ENCODE measurements around the gene ALG10. TPM values are rescaled to one million over a fixed set of nuclear protein-coding genes. Genes with fewer than 3 reads are reported as not detected.
"Not testable (repeated sequence)": the region's sequence is repeated elsewhere in the genome, so short reads cannot be mapped to it uniquely, and the experiment has no call there.

Gene ALG10, protein sequence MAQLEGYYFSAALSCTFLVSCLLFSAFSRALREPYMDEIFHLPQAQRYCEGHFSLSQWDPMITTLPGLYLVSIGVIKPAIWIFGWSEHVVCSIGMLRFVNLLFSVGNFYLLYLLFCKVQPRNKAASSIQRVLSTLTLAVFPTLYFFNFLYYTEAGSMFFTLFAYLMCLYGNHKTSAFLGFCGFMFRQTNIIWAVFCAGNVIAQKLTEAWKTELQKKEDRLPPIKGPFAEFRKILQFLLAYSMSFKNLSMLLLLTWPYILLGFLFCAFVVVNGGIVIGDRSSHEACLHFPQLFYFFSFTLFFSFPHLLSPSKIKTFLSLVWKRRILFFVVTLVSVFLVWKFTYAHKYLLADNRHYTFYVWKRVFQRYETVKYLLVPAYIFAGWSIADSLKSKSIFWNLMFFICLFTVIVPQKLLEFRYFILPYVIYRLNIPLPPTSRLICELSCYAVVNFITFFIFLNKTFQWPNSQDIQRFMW
- total RNA-seq (10 to 100 TPM; 17.7 TPM), polyA plus RNA-seq (ENCODE audit: insufficient read depth, low read depth, low replicate concordance) (9.4 TPM)
- long read RNA-seq, donor 1, partial matches to known transcripts = 0 of 3 reads
- long read RNA-seq, donor 1, other reads (novel, unspliced or antisense) = 0 of 3 reads
- long read RNA-seq, donor 2 = 0 reads

DNA sequence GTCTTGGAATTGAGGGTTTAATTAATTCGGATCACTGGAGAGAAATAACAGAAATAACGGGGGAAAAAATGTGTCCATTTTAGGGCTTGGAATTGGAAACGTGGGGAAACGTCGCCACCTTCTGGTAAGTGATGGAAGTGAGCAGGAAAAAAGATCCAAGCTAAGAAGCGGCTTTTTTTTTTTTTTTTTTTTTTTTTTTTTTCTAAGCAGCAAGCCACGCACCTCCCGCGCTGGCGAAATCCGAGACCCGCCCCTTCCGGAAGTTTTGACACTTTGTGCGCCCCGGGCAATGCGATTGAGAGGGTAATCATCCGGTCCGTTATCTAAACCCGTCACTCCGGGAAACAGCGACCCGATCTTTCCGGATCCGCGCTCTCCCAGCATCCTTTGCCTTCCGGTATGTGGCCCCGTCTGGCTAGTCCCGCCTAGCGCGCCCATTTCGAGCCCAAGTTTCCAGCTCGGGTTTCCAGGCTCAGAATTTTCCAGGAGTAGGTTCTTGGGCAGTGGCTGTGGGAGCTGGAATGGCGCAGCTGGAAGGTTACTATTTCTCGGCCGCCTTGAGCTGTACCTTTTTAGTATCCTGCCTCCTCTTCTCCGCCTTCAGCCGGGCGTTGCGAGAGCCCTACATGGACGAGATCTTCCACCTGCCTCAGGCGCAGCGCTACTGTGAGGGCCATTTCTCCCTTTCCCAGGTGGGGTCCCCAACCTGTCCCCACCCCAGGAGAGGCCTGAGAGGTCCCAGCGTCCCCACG is at the start of gene ALG10:
Gene ALG10 (plus strand): TSS at position 418 of the 752 bp plus-strand sequence. CDS start 104 bp downstream, at position 522.
- H3K27me3 ChIP-seq = no peaks in the 10 kb centered on the region
- DNase-seq = peak; percentile 97
- no peak for TF ChIP-seq POLR2A (IDR thresholded peaks at IDR 0.05)
- TF ChIP-seq, protein P1, sequence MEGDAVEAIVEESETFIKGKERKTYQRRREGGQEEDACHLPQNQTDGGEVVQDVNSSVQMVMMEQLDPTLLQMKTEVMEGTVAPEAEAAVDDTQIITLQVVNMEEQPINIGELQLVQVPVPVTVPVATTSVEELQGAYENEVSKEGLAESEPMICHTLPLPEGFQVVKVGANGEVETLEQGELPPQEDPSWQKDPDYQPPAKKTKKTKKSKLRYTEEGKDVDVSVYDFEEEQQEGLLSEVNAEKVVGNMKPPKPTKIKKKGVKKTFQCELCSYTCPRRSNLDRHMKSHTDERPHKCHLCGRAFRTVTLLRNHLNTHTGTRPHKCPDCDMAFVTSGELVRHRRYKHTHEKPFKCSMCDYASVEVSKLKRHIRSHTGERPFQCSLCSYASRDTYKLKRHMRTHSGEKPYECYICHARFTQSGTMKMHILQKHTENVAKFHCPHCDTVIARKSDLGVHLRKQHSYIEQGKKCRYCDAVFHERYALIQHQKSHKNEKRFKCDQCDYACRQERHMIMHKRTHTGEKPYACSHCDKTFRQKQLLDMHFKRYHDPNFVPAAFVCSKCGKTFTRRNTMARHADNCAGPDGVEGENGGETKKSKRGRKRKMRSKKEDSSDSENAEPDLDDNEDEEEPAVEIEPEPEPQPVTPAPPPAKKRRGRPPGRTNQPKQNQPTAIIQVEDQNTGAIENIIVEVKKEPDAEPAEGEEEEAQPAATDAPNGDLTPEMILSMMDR (IDR thresholded peaks at IDR 0.05) = peak; percentile 51 to 82 (median 72)
- no peaks in the 10 kb centered on the region for H3K36me3 ChIP-seq (ENCODE audit: low read depth, missing control alignments)
- H3K4me3 ChIP-seq = peak within 1 kb of the TSS; percentile 71 to 87
- intact Hi-C loops (cut with DNase I; ENCODE audit: low total_unique reads) = loop anchor here (10.0 kb wide), 1 partner anchor 1267 kb away; the partner anchor contains the start of gene YARS2
- peak within 1 kb of the TSS; percentile 87 to 89 for H3K27ac ChIP-seq
- H3K4me1 ChIP-seq = peaks cover 5% of the 10 kb centered on the region
- H3K9me3 ChIP-seq = no peaks in the 10 kb centered on the region
- 0% methylated on average over 41 to 44 of the region's 44 CpGs for WGBS, 2 donors

DNA sequence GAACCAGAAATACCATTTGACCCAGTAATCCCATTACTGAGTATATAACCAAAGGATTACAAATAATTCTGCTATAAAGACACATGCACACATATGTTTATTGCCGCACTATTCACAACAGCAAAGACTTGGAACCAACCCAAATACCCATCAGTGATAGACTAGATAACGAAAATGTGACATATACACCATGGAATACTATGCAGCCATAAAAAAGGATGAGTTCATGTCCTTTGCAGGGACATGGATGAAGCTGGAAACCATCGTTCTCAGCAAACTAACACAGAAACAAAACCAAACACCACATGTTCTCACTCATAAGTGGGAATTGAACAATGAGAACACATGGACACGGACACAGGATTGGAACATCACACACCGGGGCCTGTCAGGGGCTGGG is 49.4 kb upstream of the ALG10 start:
- H3K4me3 ChIP-seq; DNase-seq; intact Hi-C loops (cut with DNase I; ENCODE audit: low total_unique reads); H3K27me3 ChIP-seq; H3K36me3 ChIP-seq (ENCODE audit: low read depth, missing control alignments); H3K9me3 ChIP-seq; H3K27ac ChIP-seq; H3K4me1 ChIP-seq: not testable (repeated sequence)
- WGBS, 2 donors = 82 to 86% methylated on average over 5 of the region's 5 CpGs

DNA sequence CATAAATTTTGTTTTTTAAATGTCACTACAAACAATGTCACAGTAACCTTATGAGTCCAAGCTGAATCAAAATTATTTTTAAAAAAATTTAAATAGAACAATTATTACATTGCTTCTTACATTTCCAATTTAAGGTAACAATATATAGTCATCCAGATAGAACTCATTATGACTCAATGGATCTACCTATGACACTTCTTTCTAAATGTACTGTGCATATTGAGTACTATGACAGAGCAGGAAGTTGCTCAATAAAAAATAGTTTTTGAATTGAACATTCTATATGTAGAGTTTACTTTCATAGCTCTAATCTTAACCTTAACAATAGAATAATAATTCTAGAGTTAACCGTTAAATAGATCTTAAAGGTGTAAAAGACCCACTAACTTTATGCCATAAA is 44.4 kb upstream of the ALG10 start:
- intact Hi-C loops (cut with DNase I; ENCODE audit: low total_unique reads) = no loop called here
- 93 to 95% methylated on average over 1 of the region's 1 CpG for WGBS, 2 donors
- Histone ChIP-seq H3K27me3 (no peaks in the 10 kb centered on the region), H3K9me3 (no peaks in the 10 kb centered on the region), H3K27ac (no peak overlapping the region), H3K4me3 (no peak overlapping the region), H3K36me3 (ENCODE audit: low read depth, missing control alignments) (no peaks in the 10 kb centered on the region), H3K4me1 (no peaks in the 10 kb centered on the region)
- no peak for TF ChIP-seq POLR2A (IDR thresholded peaks at IDR 0.05)
- TF ChIP-seq, protein P1 (IDR thresholded peaks at IDR 0.05) = no peak
- DNase-seq = no peak

DNA sequence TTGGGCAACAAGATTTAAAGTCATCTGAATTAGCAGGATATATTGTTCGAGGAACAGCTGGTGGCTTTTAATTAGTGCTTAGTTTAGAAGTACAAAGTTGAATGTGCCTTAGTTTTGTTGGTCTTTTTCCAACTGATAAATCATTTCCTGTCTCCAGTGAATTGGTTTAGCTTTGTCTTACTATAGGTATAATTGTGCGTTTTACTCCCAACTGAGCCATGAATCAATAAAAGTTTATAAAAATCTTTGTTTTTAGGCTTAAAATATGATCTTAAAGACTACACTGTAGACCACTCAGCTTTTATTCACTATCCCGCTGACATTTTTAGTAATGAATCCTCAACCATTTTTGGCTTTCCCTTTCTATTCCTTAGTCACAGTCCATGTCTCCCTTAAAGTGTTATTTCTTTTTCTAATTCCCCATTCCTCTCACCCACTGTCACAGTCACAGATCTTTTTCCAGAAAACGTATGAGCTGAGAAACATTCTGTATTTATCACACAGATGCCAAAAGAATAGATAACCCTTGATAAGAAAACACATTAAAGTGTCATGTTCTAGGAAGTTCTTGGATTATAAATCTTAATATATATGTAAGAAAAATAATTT is 34.0 kb upstream of the ALG10 start:
- no peaks in the 10 kb centered on the region for H3K27me3 ChIP-seq
- intact Hi-C loops (cut with DNase I; ENCODE audit: low total_unique reads) = no loop called here
- no peak for DNase-seq
- 36 to 38% methylated on average over 4 of the region's 4 CpGs for WGBS, 2 donors
- H3K27ac ChIP-seq = no peak overlapping the region
- TF ChIP-seq, protein P1 (IDR thresholded peaks at IDR 0.05) = no peak
- no peak for TF ChIP-seq POLR2A (IDR thresholded peaks at IDR 0.05)
- no peaks in the 10 kb centered on the region for H3K36me3 ChIP-seq (ENCODE audit: low read depth, missing control alignments)
- no peak overlapping the region for H3K4me3 ChIP-seq
- no peaks in the 10 kb centered on the region for H3K9me3 ChIP-seq
- H3K4me1 ChIP-seq = no peaks in the 10 kb centered on the region

DNA sequence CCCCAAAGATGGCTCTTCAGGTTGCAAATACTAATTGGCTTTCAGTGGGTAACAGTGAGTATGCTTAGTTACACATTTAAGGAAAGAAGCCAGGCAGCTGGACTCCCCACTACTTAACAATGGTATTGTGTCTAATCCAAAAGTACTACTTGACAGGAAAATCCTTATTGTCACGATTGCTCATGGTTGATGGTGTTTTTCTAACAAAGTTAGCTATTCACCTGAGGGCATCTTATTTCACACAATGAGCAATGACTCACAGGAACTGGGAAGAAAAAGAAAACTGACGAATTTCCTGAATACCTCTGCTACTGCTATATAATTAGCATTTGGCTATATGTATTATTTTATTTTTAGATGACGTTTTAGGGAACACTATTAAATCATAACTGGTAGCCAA is 33.4 kb upstream of the ALG10 start:
- no peaks in the 10 kb centered on the region for H3K9me3 ChIP-seq
- DNase-seq = no peak

More for the DNA sequence above, 33.4 kb upstream of the ALG10 start:
- H3K27me3 ChIP-seq = no peaks in the 10 kb centered on the region
- no peaks in the 10 kb centered on the region for H3K4me1 ChIP-seq
- intact Hi-C loops (cut with DNase I; ENCODE audit: low total_unique reads) = no loop called here
- WGBS, 2 donors = 46 to 53% methylated on average over 3 of the region's 3 CpGs
- H3K4me3 ChIP-seq = no peak overlapping the region
- H3K27ac ChIP-seq = no peak overlapping the region
- TF ChIP-seq, protein P1 (IDR thresholded peaks at IDR 0.05) = no peak
- no peak for TF ChIP-seq POLR2A (IDR thresholded peaks at IDR 0.05)
- H3K36me3 ChIP-seq (ENCODE audit: low read depth, missing control alignments) = no peaks in the 10 kb centered on the region

Measured in testis (tissue), 5 donors.